Liver (tissue), 9 donors: ENCODE measurements around the gene DNAJC2. TPM values are rescaled to one million over a fixed set of nuclear protein-coding genes. Genes with fewer than 3 reads are reported as not detected.

Experiments used
- DNase-seq: peaks from one replicate; pipeline ENCODE4 v3.0.0-alpha.2; 2017; ENCODE audit warnings: low spot score
- H3K27ac ChIP-seq, 2 donors: one replicate each; pipeline ENCODE4 v1.7.0; 2013; ENCODE audit warnings: inconsistent platforms in 2 of 2, low read length in 2 of 2, control low read depth in 1 of 2, low read depth in 1 of 2, mild to moderate bottlenecking in 1 of 2
- H3K27me3 ChIP-seq, 4 donors: one replicate each; pipeline versions ENCODE4 v1.6.1 to v1.7.0; 2013; ENCODE audit warnings: low read length in 3 of 4, inconsistent platforms in 1 of 4, mild to moderate bottlenecking in 1 of 4, moderate library complexity in 1 of 4; ENCODE audit not compliant: control insufficient read depth in 4 of 4, insufficient read depth in 4 of 4
- H3K36me3 ChIP-seq, 4 donors: one replicate each; pipeline versions ENCODE4 v1.6.1 to v1.7.0; 2013; ENCODE audit warnings: low read length in 3 of 4, mild to moderate bottlenecking in 3 of 4, low read depth in 1 of 4, moderate library complexity in 1 of 4; ENCODE audit not compliant: control insufficient read depth in 4 of 4, insufficient read depth in 3 of 4
- H3K4me1 ChIP-seq, 4 donors: one replicate each; pipeline versions ENCODE4 v1.6.1 to v1.7.0; 2013; ENCODE audit warnings: low read length in 3 of 4, mild to moderate bottlenecking in 3 of 4, moderate library complexity in 1 of 4; ENCODE audit not compliant: control insufficient read depth in 4 of 4, insufficient read depth in 4 of 4
- H3K4me3 ChIP-seq, 3 donors: one replicate each; pipeline versions ENCODE4 v1.6.1 to v1.7.0; 2013; ENCODE audit warnings: low read length in 3 of 3, control low read depth in 1 of 3, low read depth in 1 of 3, mild to moderate bottlenecking in 1 of 3
- H3K9ac ChIP-seq, 2 donors: one replicate each; pipeline ENCODE4 v1.7.0; 2013; ENCODE audit warnings: low read length in 2 of 2, mild to moderate bottlenecking in 2 of 2, moderate library complexity in 2 of 2, control low read depth in 1 of 2, low read depth in 1 of 2
- H3K9me3 ChIP-seq, 4 donors: one replicate each; pipeline versions ENCODE4 v1.6.1 to v1.7.0; 2013; ENCODE audit warnings: low read length in 3 of 4; ENCODE audit not compliant: control insufficient read depth in 4 of 4
- CTCF ChIP-seq: fragments of 150-350 bp; IDR thresholded peaks from 2 replicates; pipeline ENCODE4 v1.5.1; 2017; ENCODE audit warnings: improper control_type of control experiment, low read depth, low read length; ENCODE audit not compliant: missing input control
- EGR1 ChIP-seq, 2 donors: IDR thresholded peaks; 2 replicates each; pipeline ENCODE4 v1.6.1; 2016 to 2018; ENCODE audit warnings: antibody characterized with exemption in 2 of 2, low read depth in 2 of 2
- FOXA1 ChIP-seq: IDR thresholded peaks from 2 replicates; pipeline ENCODE4 v1.6.1; 2016; ENCODE audit warnings: antibody characterized with exemption
- FOXA2 ChIP-seq: IDR thresholded peaks from 2 replicates; pipeline ENCODE4 v1.6.1; 2016; ENCODE audit warnings: antibody characterized with exemption
- GABPA ChIP-seq, 2 donors: IDR thresholded peaks in 1 of 2; conservative IDR thresholded peaks in 1 of 2; 2 replicates each; pipeline ENCODE4 v1.6.1; 2016; ENCODE audit warnings: antibody characterized with exemption in 2 of 2, mild to moderate bottlenecking in 1 of 2, moderate library complexity in 1 of 2
- HNF4A ChIP-seq, 2 donors: conservative IDR thresholded peaks; 2 replicates each; pipeline ENCODE4 v1.6.1; 2016; ENCODE audit warnings: antibody characterized with exemption in 2 of 2, mild to moderate bottlenecking in 2 of 2
- HNF4G ChIP-seq: IDR thresholded peaks from 2 replicates; pipeline ENCODE4 v1.6.1; 2016; ENCODE audit warnings: antibody characterized with exemption
- JUND ChIP-seq, 2 donors: IDR thresholded peaks; 2 replicates each; pipeline ENCODE4 v1.6.1; 2016; ENCODE audit warnings: antibody characterized with exemption in 2 of 2
- NR2F2 ChIP-seq: IDR thresholded peaks from 2 replicates; pipeline ENCODE4 v1.6.1; 2016; ENCODE audit warnings: antibody characterized with exemption
- RAD21 ChIP-seq, 2 donors: IDR thresholded peaks; 2 replicates each; pipeline ENCODE4 v1.6.1; 2016; ENCODE audit warnings: antibody characterized with exemption in 2 of 2, mild to moderate bottlenecking in 2 of 2
- RXRA ChIP-seq, 2 donors: IDR thresholded peaks; 2 replicates each; pipeline ENCODE4 v1.6.1; 2017 to 2018; ENCODE audit warnings: antibody characterized with exemption in 2 of 2, mild to moderate bottlenecking in 1 of 2
- SP1 ChIP-seq: IDR thresholded peaks from 2 replicates; pipeline ENCODE4 v1.6.1; 2018; ENCODE audit warnings: antibody characterized with exemption, mild to moderate bottlenecking
- TAF1 ChIP-seq: conservative IDR thresholded peaks from 2 replicates; pipeline ENCODE4 v1.6.1; 2016; ENCODE audit warnings: antibody characterized with exemption, mild to moderate bottlenecking
- YY1 ChIP-seq: IDR thresholded peaks from 2 replicates; pipeline ENCODE4 v1.6.1; 2016; ENCODE audit warnings: antibody characterized with exemption, mild to moderate bottlenecking
- WGBS: extraction: QIAGEN DNeasy Blood & Tissue Kit; methylation state at CpG from one replicate; pipeline ENCODE4 v1.1.7; 2013; 5-methylcytosine and 5-hydroxymethylcytosine counted together
- polyA plus RNA-seq, 2 donors: library from polyadenylated mRNA; stranded (reverse) in 1 of 2; unstranded in 1 of 2; fragments of 200-250 nt in 1 of 2; fragments of >200 nt in 1 of 2; fragmentation: Nextera tagmentation in 1 of 2; extraction: Ambion mirVana in 1 of 2; gene quantifications; one replicate each; pipeline versions ENCODE4 v1.2.1 to v1.2.3, GENCODE V29; 2013 to 2015
- total RNA-seq, 2 donors: library from RNA; depleted of rRNA; stranded (reverse); fragments of >200 nt; gene quantifications; one replicate each; pipeline ENCODE4 v1.2.3, GENCODE V29; 2014
- TF ChIP-seq, protein P1 (sequence below): IDR thresholded peaks from 2 replicates; pipeline ENCODE4 v1.6.1; 2016; ENCODE audit warnings: antibody characterized with exemption, mild to moderate bottlenecking
- TF ChIP-seq, protein P2 (sequence below): IDR thresholded peaks from 2 replicates; pipeline ENCODE4 v1.6.1; 2016; ENCODE audit warnings: antibody characterized with exemption
- TF ChIP-seq, protein P3 (sequence below): IDR thresholded peaks from 2 replicates; pipeline ENCODE4 v1.6.1; 2016; ENCODE audit warnings: antibody characterized with exemption
- TF ChIP-seq, protein P4 (sequence below): IDR thresholded peaks from 2 replicates; pipeline ENCODE4 v1.6.1; 2016; ENCODE audit warnings: antibody characterized with exemption
- donor health status: healthy.
- donor health status: healthy.
- donor health status: healthy.
- donor health status: healthy.
- donor health status: healthy.

Gene DNAJC2
- total and polyA plus RNA-seq, 4 donors, result 7.5 to 19.6 (median 11.0) TPM

DNA sequence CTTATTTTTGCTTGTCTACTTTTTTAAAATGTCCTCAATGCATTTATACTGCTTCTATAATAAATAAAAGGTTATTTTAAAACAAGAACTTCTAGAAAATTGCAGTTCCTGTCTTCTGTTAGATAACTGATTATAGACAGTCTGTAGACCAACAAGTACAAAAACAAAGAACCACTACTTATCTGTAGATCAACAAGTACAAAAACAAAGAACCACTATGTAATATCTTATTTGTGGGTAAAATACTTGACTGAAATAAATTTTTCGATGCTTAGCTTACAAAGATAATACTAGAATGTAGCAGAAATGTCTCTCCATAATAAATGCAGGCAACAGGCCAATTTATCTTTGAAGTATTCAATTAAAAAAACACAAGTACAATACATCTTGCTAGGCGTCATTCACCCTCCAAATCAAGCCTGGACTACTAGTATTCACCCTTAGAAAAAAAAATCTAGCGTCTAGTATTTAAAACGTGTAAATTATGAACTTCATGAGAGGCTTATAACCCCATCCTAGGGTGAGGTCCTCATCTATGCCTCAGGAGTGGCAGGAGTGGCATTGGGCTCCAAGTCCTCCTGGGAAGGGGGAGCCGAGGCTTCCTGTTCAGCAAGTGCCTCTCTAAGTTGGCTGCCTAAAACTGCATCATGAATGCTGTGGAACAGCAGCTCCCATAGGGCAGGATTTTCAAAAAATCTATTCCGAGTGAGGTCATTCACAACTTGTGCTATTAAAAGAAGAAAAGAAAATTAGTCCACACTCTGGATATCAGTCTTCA is 29.5 kb upstream of the DNAJC2 start:
- Histone ChIP-seq H3K36me3 (peaks cover 0 to 9% (median 5%) of the 10 kb centered on the region in 4 donors), H3K4me3 (no peak overlapping the region), H3K27me3 (no peaks in the 10 kb centered on the region), H3K27ac (no peak overlapping the region), H3K9ac (no peak overlapping the region), H3K9me3 (no peaks in the 10 kb centered on the region), H3K4me1 (no peaks in the 10 kb centered on the region)
- 71% methylated on average over 6 of the region's 6 CpGs for WGBS
- DNase-seq, result no peak
- no peak for TF ChIP-seq HNF4G
- TF ChIP-seq, protein P1, sequence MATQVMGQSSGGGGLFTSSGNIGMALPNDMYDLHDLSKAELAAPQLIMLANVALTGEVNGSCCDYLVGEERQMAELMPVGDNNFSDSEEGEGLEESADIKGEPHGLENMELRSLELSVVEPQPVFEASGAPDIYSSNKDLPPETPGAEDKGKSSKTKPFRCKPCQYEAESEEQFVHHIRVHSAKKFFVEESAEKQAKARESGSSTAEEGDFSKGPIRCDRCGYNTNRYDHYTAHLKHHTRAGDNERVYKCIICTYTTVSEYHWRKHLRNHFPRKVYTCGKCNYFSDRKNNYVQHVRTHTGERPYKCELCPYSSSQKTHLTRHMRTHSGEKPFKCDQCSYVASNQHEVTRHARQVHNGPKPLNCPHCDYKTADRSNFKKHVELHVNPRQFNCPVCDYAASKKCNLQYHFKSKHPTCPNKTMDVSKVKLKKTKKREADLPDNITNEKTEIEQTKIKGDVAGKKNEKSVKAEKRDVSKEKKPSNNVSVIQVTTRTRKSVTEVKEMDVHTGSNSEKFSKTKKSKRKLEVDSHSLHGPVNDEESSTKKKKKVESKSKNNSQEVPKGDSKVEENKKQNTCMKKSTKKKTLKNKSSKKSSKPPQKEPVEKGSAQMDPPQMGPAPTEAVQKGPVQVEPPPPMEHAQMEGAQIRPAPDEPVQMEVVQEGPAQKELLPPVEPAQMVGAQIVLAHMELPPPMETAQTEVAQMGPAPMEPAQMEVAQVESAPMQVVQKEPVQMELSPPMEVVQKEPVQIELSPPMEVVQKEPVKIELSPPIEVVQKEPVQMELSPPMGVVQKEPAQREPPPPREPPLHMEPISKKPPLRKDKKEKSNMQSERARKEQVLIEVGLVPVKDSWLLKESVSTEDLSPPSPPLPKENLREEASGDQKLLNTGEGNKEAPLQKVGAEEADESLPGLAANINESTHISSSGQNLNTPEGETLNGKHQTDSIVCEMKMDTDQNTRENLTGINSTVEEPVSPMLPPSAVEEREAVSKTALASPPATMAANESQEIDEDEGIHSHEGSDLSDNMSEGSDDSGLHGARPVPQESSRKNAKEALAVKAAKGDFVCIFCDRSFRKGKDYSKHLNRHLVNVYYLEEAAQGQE, result no peak
- TF ChIP-seq GABPA (IDR thresholded peaks at IDR 0.05 in 1 of 2, conservative IDR thresholded peaks at IDR 0.05 in 1 of 2), result no peak
- no peak for TF ChIP-seq YY1
- no peak for TF ChIP-seq HNF4A (conservative IDR thresholded peaks at IDR 0.05)

DNA sequence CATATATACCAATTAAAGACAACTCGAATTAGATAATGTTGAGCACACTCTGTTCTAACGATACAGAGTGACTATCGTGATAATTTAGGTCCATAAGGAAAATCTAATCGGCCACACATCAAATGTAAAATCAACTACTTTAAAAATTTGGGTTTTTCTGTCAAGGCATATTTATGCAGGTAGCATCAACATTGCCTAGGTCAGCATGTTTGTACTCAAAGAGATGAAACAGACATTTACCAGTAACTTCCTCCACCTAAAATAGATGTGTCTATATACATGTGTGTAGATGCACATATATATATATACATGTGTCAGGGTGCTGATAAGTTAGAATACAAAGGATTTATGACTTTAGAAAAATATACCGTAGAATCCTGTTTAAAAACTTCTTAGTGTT is 24.9 kb upstream of the DNAJC2 start:
- H3K27ac ChIP-seq, result no peak overlapping the region
- H3K9me3 ChIP-seq, result no peaks in the 10 kb centered on the region
- H3K36me3 ChIP-seq, result peaks cover 7 to 48% (median 40%) of the 10 kb centered on the region in 4 donors
- TF ChIP-seq HNF4A (conservative IDR thresholded peaks at IDR 0.05) (no peak), TAF1 (no peak), SP1 (no peak), RAD21 (IDR thresholded peaks at IDR 0.05) (no peak), HNF4G (no peak), GABPA (IDR thresholded peaks at IDR 0.05 in 1 of 2, conservative IDR thresholded peaks at IDR 0.05 in 1 of 2) (no peak), EGR1 (IDR thresholded peaks at IDR 0.05; ENCODE audit: low read depth in 2 of 2) (no peak), YY1 (no peak), RXRA (IDR thresholded peaks at IDR 0.05) (no peak), FOXA1 (no peak), FOXA2 (no peak), NR2F2 (no peak), JUND (IDR thresholded peaks at IDR 0.05) (no peak), CTCF (no peak)
- TF ChIP-seq, protein P2, sequence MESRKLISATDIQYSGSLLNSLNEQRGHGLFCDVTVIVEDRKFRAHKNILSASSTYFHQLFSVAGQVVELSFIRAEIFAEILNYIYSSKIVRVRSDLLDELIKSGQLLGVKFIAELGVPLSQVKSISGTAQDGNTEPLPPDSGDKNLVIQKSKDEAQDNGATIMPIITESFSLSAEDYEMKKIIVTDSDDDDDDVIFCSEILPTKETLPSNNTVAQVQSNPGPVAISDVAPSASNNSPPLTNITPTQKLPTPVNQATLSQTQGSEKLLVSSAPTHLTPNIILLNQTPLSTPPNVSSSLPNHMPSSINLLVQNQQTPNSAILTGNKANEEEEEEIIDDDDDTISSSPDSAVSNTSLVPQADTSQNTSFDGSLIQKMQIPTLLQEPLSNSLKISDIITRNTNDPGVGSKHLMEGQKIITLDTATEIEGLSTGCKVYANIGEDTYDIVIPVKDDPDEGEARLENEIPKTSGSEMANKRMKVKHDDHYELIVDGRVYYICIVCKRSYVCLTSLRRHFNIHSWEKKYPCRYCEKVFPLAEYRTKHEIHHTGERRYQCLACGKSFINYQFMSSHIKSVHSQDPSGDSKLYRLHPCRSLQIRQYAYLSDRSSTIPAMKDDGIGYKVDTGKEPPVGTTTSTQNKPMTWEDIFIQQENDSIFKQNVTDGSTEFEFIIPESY, result no peak
- TF ChIP-seq, protein P3, sequence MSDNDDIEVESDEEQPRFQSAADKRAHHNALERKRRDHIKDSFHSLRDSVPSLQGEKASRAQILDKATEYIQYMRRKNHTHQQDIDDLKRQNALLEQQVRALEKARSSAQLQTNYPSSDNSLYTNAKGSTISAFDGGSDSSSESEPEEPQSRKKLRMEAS, result no peak
- TF ChIP-seq, protein P4, sequence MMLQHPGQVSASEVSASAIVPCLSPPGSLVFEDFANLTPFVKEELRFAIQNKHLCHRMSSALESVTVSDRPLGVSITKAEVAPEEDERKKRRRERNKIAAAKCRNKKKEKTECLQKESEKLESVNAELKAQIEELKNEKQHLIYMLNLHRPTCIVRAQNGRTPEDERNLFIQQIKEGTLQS, result no peak
- TF ChIP-seq, protein P1, result no peak
- no peaks in the 10 kb centered on the region for H3K4me1 ChIP-seq
- H3K4me3 ChIP-seq, result no peak overlapping the region
- DNase-seq, result no peak
- no peaks in the 10 kb centered on the region for H3K27me3 ChIP-seq
- WGBS, result 97% methylated on average over 5 of the region's 5 CpGs
- H3K9ac ChIP-seq, result no peak overlapping the region
